ENCODE measurements around the gene STX8.

- TF ChIP-seq CTCF (IDR thresholded peaks at IDR 0.05; ENCODE audit: low read depth, low read length, missing input control): no peak
- TF ChIP-seq FOXA1 (IDR thresholded peaks at IDR 0.05): no peak
- TF ChIP-seq YY1 (IDR thresholded peaks at IDR 0.05): no peak
Observed at GRCh38 chr17:9331279-9332131, 244.1 kb downstream of the STX8 start.

Data from liver (tissue), 2 donors.